ENCODE results near the gene KCTD16.

DNA sequence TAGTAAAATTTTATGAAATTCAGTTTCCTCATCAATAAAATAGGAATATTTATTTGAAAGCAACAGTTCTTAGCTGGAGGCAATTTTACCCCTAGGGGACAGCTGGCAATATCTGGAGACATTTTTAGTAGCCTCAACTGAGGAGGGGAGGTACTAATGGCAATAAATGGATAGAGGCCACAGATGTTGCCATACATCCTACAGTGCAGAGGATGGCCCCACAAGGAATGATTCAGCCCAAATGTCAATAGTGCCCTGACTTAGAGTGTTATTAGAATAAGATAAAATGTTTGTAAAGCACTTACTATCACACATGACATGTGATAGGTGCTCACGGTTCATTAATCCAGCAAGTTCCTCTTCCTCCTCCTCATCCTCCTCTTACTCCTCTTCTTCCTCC lies 293.6 kb downstream of the KCTD16 start:
- TF ChIP-seq, protein P1, sequence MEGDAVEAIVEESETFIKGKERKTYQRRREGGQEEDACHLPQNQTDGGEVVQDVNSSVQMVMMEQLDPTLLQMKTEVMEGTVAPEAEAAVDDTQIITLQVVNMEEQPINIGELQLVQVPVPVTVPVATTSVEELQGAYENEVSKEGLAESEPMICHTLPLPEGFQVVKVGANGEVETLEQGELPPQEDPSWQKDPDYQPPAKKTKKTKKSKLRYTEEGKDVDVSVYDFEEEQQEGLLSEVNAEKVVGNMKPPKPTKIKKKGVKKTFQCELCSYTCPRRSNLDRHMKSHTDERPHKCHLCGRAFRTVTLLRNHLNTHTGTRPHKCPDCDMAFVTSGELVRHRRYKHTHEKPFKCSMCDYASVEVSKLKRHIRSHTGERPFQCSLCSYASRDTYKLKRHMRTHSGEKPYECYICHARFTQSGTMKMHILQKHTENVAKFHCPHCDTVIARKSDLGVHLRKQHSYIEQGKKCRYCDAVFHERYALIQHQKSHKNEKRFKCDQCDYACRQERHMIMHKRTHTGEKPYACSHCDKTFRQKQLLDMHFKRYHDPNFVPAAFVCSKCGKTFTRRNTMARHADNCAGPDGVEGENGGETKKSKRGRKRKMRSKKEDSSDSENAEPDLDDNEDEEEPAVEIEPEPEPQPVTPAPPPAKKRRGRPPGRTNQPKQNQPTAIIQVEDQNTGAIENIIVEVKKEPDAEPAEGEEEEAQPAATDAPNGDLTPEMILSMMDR (IDR thresholded peaks at IDR 0.05; ENCODE audit: borderline replicate concordance, extremely low read depth, low read length, poor library complexity, severe bottlenecking), result no peak
- TF ChIP-seq EZH2 (IDR thresholded peaks at IDR 0.05; ENCODE audit: borderline replicate concordance, low read depth, low read length, severe bottlenecking), result no peak
